SJSA1 (cell line): Measurements from ENCODE around the gene IFIT1. TPM values are rescaled to one million over a fixed set of nuclear protein-coding genes. Genes with fewer than 3 reads are reported as not detected.
A peak's percentile ranks its signal among the peaks of the same experiment; 100 is the strongest.
"Not testable (repeated sequence)": the region's sequence is repeated elsewhere in the genome, so short reads cannot be mapped to it uniquely, and the experiment has no call there.

Experiments
- DNase-seq, 2 experiments: peaks; one replicate each; pipeline ENCODE4 v3.0.0-alpha.2; 2015 to 2020; ENCODE audit warnings: low spot score in 2 of 2, low read depth in 1 of 2
- H3K27ac ChIP-seq: fragments of 250-450 bp; sonication (Bioruptor Pico); 2 replicates; pipeline ENCODE4 v1.5.1; 2020; ENCODE audit warnings: mild to moderate bottlenecking, moderate library complexity
- H3K27me3 ChIP-seq: fragments of 250-450 bp; sonication (Bioruptor Pico); replicated peaks from 2 replicates; pipeline ENCODE4 v1.5.1; 2020; ENCODE audit warnings: mild to moderate bottlenecking, moderate library complexity
- H3K36me3 ChIP-seq: fragments of 250-450 bp; sonication (Bioruptor Pico); 2 replicates; pipeline ENCODE4 v1.5.1; 2020; ENCODE audit warnings: mild to moderate bottlenecking
- H3K4me1 ChIP-seq: fragments of 250-450 bp; sonication (Bioruptor Pico); replicated peaks from 2 replicates; pipeline ENCODE4 v1.6.1; 2021; ENCODE audit warnings: mild to moderate bottlenecking
- H3K4me3 ChIP-seq: fragments of 250-450 bp; sonication (Bioruptor Pico); 2 replicates; pipeline ENCODE4 v1.5.1; 2020; ENCODE audit warnings: mild to moderate bottlenecking
- H3K9me3 ChIP-seq: fragments of 250-450 bp; sonication (Bioruptor Pico); replicated peaks from 2 replicates; pipeline ENCODE4 v1.5.1; 2020; ENCODE audit warnings: mild to moderate bottlenecking
- total RNA-seq: library from RNA; depleted of rRNA; stranded (reverse); fragments of >200 nt; shearing (Covaris generic); gene quantifications from 2 replicates; pipeline ENCODE4 v1.2.3, GENCODE V29; 2014

Gene IFIT1
- total RNA-seq, 1 experiment from 2014 or later = 5.2 TPM

DNA sequence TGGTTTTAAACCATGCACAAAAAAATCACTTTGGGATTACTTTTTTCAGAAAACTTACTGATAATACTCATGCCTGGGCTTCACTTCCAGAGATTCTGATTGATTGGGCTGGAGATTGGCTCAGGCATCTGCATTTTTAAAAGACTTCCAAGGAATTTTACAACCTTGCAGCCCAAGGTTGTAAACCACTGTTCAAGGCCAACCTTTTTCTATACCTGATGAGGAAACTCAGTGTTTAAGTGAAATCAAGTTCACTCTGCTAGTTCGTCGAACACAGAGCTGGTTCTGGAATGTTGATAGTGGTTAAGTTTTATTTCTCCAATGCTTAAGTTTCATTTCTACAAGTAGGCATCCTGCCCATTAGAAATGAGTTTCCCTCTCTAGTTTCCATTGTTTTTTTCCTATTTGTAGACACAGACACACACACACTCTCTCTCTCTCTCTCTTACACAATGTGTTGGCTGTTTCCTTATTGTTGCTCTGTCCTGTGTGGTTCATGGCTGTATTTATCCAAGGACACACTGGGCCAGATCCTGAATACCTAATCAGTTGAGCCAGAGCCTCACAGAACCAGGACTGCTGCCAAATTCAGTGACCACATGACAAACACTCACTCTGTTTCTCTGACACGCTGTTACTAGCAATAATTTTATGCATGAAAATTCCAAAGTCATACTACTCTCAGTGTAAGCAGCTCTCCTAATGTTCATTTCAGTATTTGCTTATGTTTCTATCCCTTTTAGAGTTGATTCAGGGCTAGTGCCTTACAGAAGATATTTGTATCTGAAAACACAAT, 18.3 kb upstream of the IFIT1 start:
- Histone ChIP-seq H3K4me3 (no peak overlapping the region), H3K27me3 (no peaks in the 10 kb centered on the region), H3K9me3 (no peaks in the 10 kb centered on the region), H3K36me3 (no peaks in the 10 kb centered on the region), H3K4me1 (peaks cover 18% of the 10 kb centered on the region), H3K27ac (peak overlapping the region; percentile 22; the same call in 1 of the 2 replicates)
- DNase-seq = peak; percentile 65 to 76

- no peak for DNase-seq
- H3K4me1 ChIP-seq = peaks cover 18% of the 10 kb centered on the region
- H3K36me3 ChIP-seq = no peaks in the 10 kb centered on the region
- no peaks in the 10 kb centered on the region for H3K27me3 ChIP-seq
- H3K27ac ChIP-seq = peak overlapping the region; percentile 22; the same call in 1 of the 2 replicates
- H3K9me3 ChIP-seq = no peaks in the 10 kb centered on the region
- no peak overlapping the region for H3K4me3 ChIP-seq
Observed at GRCh38 chr10:89374713-89375141, 17.7 kb upstream of the IFIT1 start.

DNA sequence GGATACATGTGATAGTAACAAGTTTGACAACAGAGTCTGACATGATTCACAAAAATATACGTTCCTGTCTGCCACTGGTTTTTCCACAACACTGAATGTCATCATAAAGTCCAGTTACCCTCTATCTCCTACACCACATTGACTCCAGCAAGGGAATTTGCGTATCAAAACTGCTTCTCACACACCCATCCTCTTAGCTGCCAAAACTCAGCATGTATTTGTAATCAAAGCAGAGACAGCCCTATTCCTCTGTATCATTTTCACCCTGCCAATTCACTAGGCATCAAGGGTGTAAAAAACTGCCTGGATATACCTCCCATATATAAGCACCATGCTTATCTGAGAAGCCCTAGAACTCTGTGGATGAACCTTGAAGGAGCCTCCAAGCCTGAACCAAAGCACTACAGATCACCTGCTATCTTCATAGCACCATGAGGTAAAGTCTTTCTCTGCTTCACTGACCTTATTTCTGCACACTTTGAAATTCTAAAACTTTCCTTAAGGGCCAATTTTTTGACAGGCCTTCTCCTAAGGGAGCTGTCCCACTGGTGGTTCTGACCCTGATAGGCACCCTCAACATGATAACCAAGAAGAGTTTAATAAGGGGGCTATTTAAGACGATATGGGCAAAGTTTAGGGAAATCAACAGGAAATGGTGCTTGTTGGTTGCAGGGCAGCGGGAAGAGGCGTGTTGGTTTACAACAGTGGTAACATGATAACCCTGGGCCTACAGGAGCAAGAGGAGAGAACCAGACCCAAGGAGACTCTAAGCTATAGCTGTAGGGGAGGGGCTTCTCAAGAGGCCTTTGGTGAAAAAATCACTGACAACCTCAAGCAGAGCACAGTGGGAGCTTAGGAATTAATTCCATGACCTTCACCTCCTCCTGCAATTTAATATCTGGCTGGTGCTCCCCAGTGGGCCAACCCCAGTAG, 14.5 kb upstream of the IFIT1 start, which contains the start of gene IFIT1B:
Gene IFIT1B (plus strand): TSS at position 352 of the 933 bp plus-strand sequence. CDS start 80 bp downstream, at position 432.
- Histone ChIP-seq H3K27me3 (no peaks in the 10 kb centered on the region), H3K36me3 (no peaks in the 10 kb centered on the region), H3K27ac (no peak within 1 kb of the TSS), H3K4me1 (peaks cover 18% of the 10 kb centered on the region), H3K9me3 (no peaks in the 10 kb centered on the region), H3K4me3 (no peak within 1 kb of the TSS)
- DNase-seq = no peak

DNA sequence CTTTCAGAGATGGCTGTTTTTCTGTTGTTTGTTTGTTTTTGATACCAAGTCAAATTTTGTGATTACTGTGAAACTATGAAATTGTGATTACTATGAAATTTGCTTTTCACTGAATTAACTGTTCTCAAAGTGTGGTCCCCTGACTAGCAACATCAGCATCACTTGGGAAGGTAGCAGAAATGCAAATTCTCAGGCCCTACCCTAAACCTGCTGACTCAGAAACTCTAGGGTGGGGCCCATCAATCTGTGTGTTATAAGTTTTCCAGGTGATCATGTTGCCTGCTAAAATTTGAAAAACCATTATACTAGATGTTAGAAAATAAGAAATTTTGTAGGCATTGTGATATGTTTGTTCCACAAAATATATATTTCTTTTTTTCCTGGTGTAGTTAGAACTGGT, 13.3 kb upstream of the IFIT1 start:
- Histone ChIP-seq H3K4me3 (no peak overlapping the region), H3K9me3 (no peaks in the 10 kb centered on the region), H3K27ac (no peak overlapping the region), H3K27me3 (no peaks in the 10 kb centered on the region), H3K4me1 (peaks cover 9% of the 10 kb centered on the region), H3K36me3 (no peaks in the 10 kb centered on the region)
- no peak for DNase-seq

DNA sequence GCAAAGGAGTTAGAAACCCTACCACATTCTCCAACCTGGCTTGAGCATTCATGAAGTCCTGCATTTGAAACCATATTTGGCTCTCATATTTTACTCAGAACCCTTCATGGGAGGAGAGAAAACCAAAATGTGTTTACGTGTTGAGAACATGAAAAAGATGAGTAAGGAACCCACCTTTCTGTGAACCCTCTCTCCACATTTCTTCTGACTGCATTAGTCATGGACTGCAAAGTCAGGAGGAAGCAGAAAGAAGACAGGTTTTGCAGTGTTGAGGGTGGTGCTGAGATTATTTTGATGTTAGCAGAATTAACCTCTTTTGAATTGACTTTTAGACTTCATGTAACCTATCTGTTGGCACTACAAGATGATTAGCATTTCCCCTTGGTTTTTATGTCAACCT, 9.7 kb upstream of the IFIT1 start:
- H3K36me3 ChIP-seq = no peaks in the 10 kb centered on the region
- no peak for DNase-seq
- H3K27me3 ChIP-seq = no peaks in the 10 kb centered on the region
- no peak overlapping the region for H3K27ac ChIP-seq
- H3K4me3 ChIP-seq = no peak overlapping the region
- no peaks in the 10 kb centered on the region for H3K9me3 ChIP-seq
- no peaks in the 10 kb centered on the region for H3K4me1 ChIP-seq

DNA sequence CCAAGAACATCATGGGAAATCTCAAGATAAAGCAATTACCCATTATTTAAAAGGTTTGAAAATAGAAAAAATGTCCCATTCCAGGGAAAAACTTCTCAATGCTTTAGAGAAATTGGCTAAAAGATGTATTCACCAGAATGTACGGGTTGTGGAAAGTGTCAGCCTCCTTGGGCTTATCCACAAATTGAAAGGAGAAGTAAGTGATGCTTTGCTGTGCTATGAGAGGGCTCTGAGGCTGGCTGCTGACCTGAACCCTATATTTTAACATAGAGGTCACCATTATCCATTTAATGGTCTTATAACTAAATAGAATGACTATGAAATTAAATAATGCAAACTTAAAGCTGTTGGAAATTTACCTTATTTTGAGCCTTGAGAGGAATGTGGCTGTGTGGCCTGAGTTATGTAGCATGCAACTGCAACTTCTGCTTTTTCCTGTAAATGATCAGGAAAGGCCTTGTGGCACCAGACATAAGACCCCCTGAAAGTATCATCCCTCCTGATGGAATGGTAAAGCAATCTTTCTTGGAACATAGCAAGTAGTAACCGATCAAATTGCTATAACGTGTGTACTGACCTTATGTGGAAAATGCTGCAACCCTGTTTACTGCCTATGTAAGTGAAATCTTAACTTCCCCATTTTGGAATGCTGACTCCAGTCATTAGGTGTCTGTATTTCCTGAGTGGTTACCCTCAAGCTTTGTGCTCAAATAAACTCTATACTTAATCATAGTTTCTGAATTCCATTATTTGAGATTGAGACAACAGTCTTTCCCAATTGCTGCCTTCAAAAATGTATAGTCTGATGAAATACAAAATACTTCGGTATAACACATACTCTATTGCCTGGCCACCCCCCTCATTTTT, 7.7 kb upstream of the IFIT1 start:
- no peak overlapping the region for H3K4me3 ChIP-seq
- H3K9me3 ChIP-seq = no peaks in the 10 kb centered on the region
- DNase-seq = no peak
- H3K4me1 ChIP-seq = no peaks in the 10 kb centered on the region
- H3K27ac ChIP-seq = no peak overlapping the region
- no peaks in the 10 kb centered on the region for H3K36me3 ChIP-seq
- H3K27me3 ChIP-seq = no peaks in the 10 kb centered on the region

DNA sequence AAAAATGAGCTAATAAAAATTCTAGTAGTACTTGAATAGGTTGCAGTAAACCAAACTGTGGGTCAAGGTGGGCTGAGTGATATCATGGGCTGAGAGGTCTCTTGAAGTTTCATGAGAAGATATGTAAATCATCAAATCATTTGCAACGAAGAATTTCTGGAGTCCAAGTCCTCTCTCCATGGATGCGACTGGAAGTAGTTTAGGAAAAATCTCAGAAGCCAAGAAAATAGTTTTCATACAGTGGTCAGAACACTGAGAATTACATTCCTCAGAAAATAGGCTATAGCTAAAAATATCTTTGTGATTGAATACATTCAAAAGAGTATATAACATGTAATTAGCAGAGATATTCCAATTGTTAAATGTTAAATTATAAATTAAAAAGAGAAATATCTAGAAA, 3.6 kb upstream of the IFIT1 start:
- H3K36me3 ChIP-seq = no peaks in the 10 kb centered on the region
- H3K9me3 ChIP-seq = no peaks in the 10 kb centered on the region
- no peak for DNase-seq
- H3K4me1 ChIP-seq = peaks cover 10% of the 10 kb centered on the region
- H3K4me3 ChIP-seq = no peak overlapping the region
- no peaks in the 10 kb centered on the region for H3K27me3 ChIP-seq
- H3K27ac ChIP-seq = no peak overlapping the region

DNA sequence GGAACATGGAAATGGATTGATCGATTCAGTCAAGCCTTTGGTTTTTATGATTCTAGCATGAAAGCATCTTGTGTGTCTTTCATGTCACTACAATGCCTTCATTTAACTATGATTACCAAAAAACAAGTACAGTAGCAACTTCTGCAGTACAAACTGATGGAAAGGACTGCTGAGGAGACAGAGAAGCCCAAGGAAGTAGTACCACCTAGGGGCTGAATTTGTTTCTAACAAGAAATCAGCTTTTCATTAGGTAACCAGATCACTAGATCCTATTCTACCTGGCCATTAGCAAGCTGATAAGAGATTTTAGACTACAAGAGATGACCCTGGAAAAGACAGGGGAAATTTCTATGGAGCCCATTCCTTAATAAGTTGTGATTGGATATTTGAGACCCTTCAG, 3.2 kb upstream of the IFIT1 start:
- Histone ChIP-seq H3K9me3 (no peaks in the 10 kb centered on the region), H3K4me3 (no peak overlapping the region), H3K36me3 (no peaks in the 10 kb centered on the region), H3K27me3 (no peaks in the 10 kb centered on the region), H3K27ac (no peak overlapping the region), H3K4me1 (peaks cover 10% of the 10 kb centered on the region)
- DNase-seq = no peak

- Histone ChIP-seq H3K27ac (no peak overlapping the region), H3K36me3 (no peaks in the 10 kb centered on the region), H3K4me3 (no peak overlapping the region), H3K4me1 (peaks cover 10% of the 10 kb centered on the region), H3K27me3 (no peaks in the 10 kb centered on the region), H3K9me3 (no peaks in the 10 kb centered on the region)
- no peak for DNase-seq
Observed at GRCh38 chr10:89390476-89391225, 1.8 kb upstream of the IFIT1 start.

- not testable (repeated sequence) for H3K9me3 ChIP-seq, H3K4me3 ChIP-seq, DNase-seq, H3K27me3 ChIP-seq, H3K27ac ChIP-seq, H3K36me3 ChIP-seq
- H3K4me1 ChIP-seq = peaks cover 10% of the 10 kb centered on the region
Observed at GRCh38 chr10:89391226-89391576, 1.2 kb upstream of the IFIT1 start.

DNA sequence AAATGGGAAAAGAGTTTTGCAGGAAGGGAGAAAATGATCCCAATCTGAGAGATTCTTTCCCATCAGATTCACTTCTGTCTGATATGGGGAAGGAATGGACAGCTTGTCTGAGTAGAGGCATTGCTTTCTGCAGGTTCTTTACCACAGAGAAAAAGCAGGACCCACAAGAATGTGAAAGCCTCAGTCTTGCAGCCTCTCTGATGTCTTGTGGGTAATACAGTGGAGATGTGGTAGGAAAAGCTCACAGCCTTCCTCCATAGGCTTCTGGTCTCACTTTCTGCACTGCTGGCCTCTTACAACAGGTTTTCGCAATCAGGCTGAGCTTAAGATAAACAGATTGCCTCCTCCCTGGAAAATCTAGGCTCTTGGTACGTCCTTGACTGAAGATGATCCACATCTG, 551 bp downstream of the IFIT1 start:
- H3K9me3 ChIP-seq = no peaks in the 10 kb centered on the region

DNA sequence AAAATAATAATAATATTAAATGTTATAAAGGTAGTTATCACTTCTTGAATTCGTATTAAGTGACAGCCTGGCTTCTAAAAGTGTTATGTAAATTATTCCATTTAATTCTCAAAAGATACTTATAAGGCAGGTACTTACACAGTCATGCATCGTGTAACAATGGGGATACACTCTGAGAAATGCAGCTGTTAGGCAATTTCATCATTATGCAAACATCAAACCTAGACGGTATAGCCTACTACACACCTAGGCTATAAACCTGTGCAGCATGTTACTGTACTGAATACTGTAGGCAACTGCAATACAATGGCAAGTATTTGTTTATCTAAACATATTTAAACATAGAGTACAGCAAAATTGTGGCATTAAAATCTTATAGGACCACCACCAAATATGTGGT, 1.5 kb downstream of the IFIT1 start:
- no peaks in the 10 kb centered on the region for H3K36me3 ChIP-seq
- DNase-seq = no peak
- no peak overlapping the region for H3K27ac ChIP-seq
- peaks cover 18% of the 10 kb centered on the region for H3K4me1 ChIP-seq
- H3K9me3 ChIP-seq = no peaks in the 10 kb centered on the region
- H3K4me3 ChIP-seq = no peak overlapping the region
- H3K27me3 ChIP-seq = no peaks in the 10 kb centered on the region

More for the DNA sequence above, 551 bp downstream of the IFIT1 start:
- Histone ChIP-seq H3K36me3 (no peaks in the 10 kb centered on the region), H3K4me3 (peak overlapping the region; percentile 42), H3K27me3 (no peaks in the 10 kb centered on the region), H3K27ac (0 out of 2 replicates have a peak overlapping the region, but pooled peaks have one; percentile 70), H3K4me1 (peaks cover 16% of the 10 kb centered on the region)
- peak in 1 of 2 experiments; percentile 12 for DNase-seq

- H3K4me3 ChIP-seq = no peak overlapping the region
- H3K36me3 ChIP-seq = no peaks in the 10 kb centered on the region
- H3K27me3 ChIP-seq = no peaks in the 10 kb centered on the region
- H3K27ac ChIP-seq = no peak overlapping the region
- no peaks in the 10 kb centered on the region for H3K9me3 ChIP-seq
- no peak for DNase-seq
- H3K4me1 ChIP-seq = peaks cover 18% of the 10 kb centered on the region
Observed at GRCh38 chr10:89395141-89395540, 2.7 kb downstream of the IFIT1 start.
